Stimulated activated effector memory CD8-positive, alpha-beta T cell treated with anti-CD3 and anti-CD28 coated beads, Interleukin-12 subunit alpha, Interleukin-12 subunit beta, amount 100 ng/mL, for 72 hours (primary cell): ENCODE data around the gene GORASP1.

Source experiments
- ATAC-seq: fragments of 150-1000 bp; cut with Tn5 transposase; 2 replicates; pipeline ENCODE4 v1.10.0; 2021
- DNase-seq, 2 donors: peaks; one replicate each; pipeline ENCODE4 v3.0.0; 2021 to 2022; ENCODE audit warnings: low spot score in 2 of 2
- H3K27ac Mint-ChIP-seq: one replicate; pipeline ENCODE4 v1.8.0; 2022; ENCODE audit warnings: mild to moderate bottlenecking, mixed read lengths
- H3K36me3 Mint-ChIP-seq: one replicate; pipeline ENCODE4 v1.8.0; 2022; ENCODE audit warnings: mild to moderate bottlenecking, mixed read lengths
- H3K4me1 Mint-ChIP-seq: one replicate; pipeline ENCODE4 v1.8.0; 2022; ENCODE audit warnings: mixed read lengths
- H3K4me3 Mint-ChIP-seq: one replicate; pipeline ENCODE4 v1.8.0; 2022; ENCODE audit warnings: mild to moderate bottlenecking, mixed read lengths
- H3K9me3 Mint-ChIP-seq: one replicate; pipeline ENCODE4 v1.8.0; 2022; ENCODE audit warnings: mixed read lengths

The GORASP1 gene

DNA sequence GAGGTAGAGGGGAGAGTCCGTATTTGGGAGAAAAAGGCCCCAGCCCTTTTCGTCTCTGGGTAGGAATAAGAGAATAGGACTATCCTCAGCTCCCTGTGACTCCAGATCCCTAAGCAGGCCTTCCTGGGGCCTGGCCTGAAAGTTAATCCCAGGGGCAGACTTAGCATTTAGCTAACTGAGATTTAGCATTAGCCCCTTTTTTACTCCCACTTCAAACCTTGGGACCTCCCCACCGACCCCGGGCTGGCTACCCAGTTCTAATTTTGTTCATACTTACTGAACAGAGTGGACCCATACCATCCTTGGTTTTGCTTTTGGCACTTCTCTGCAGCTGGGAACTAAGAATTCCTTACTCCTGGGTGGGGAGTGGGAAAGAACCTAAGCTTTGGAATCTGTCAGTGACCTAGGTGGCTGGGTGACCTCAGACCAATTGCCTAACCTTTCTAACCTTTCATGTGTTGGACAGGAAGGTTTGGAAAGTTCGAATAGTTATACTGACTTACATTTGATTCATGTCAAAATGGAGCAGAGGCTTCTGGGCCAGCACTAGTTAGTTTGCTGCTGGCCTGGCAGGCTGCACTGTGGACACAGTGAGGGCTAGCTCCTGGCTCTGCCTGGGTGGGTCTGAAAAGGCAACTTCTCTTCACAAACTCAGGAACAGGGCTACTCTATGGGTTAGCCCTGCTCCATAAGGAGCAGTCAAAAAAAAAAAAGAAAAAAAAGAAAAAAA is 11.7 kb upstream of the GORASP1 start:
- ATAC-seq, result no peak
- H3K36me3 Mint-ChIP-seq, result no peaks in the 10 kb centered on the region
- H3K4me3 Mint-ChIP-seq, result no peak overlapping the region
- no peaks in the 10 kb centered on the region for H3K4me1 Mint-ChIP-seq
- DNase-seq, result no peak
- H3K9me3 Mint-ChIP-seq, result no peaks in the 10 kb centered on the region
- no peak overlapping the region for H3K27ac Mint-ChIP-seq

- DNase-seq (no peak), ATAC-seq (no peak)
- Mint-ChIP-seq H3K4me1 (no peaks in the 10 kb centered on the region), H3K27ac (no peak overlapping the region), H3K36me3 (no peaks in the 10 kb centered on the region), H3K4me3 (no peak overlapping the region), H3K9me3 (no peaks in the 10 kb centered on the region)
Measured at GRCh38 chr3:39118079-39118478, 10.7 kb upstream of the GORASP1 start.

- H3K4me1 Mint-ChIP-seq, result no peaks in the 10 kb centered on the region
- no peaks in the 10 kb centered on the region for H3K9me3 Mint-ChIP-seq
- H3K27ac Mint-ChIP-seq, result no peak overlapping the region
- no peak overlapping the region for H3K4me3 Mint-ChIP-seq
- H3K36me3 Mint-ChIP-seq, result no peaks in the 10 kb centered on the region
- ATAC-seq (no peak), DNase-seq (no peak)
Measured at GRCh38 chr3:39115870-39116269, 8.4 kb upstream of the GORASP1 start.

GRCh38 chr3:39114456-39114855 is 7.0 kb upstream of the GORASP1 start:
- Mint-ChIP-seq H3K4me1 (peaks cover 1% of the 10 kb centered on the region), H3K36me3 (no peaks in the 10 kb centered on the region), H3K9me3 (no peaks in the 10 kb centered on the region), H3K27ac (peak overlapping the region; percentile 6), H3K4me3 (no peak overlapping the region)
- ATAC-seq (no peak), DNase-seq (no peak)

DNA sequence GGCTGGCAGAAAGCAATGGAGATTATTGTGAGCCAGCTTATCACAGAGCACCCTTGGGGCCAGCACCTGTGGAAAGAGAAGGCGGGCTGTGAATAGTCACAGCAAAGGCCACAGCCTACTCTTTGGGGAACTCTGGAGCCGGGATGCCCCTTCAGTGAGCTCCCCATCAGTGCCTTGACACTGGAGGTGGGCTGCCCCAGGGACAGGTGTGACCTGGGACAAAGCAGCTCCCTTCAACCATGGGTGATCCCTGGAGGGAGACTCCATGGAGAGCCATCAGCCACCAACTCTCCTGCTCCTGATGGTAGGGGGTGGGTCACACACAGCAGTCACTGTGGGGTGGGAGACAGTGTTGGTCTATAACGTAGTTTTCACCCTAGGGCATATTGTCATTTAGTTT is 5.9 kb upstream of the GORASP1 start:
- Mint-ChIP-seq H3K4me3 (no peak overlapping the region), H3K4me1 (peaks cover 13% of the 10 kb centered on the region), H3K9me3 (no peaks in the 10 kb centered on the region), H3K36me3 (no peaks in the 10 kb centered on the region), H3K27ac (no peak overlapping the region)
- ATAC-seq, result no peak
- DNase-seq, result no peak

DNA sequence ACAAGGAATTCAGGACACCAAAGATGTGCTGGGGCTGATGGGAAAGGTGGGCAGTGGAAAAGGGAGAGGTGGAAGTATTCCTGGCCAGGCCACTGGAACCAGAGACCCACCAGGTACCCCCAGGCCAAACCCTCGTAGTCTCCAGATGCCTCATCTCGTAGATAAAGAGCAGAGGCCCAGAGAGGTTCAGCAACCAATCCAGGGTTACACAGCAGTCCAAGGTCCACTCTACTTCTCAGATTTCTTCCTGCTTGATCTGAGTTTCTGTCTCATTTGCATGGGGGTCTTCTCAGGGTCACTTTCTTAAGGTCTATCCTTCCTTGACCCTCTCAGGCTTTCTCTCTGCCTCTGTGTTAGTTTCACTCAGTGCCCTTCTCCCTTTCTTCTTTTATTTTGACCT is 5.1 kb upstream of the GORASP1 start:
- Mint-ChIP-seq H3K27ac (no peak overlapping the region), H3K9me3 (no peaks in the 10 kb centered on the region), H3K36me3 (no peaks in the 10 kb centered on the region), H3K4me3 (no peak overlapping the region), H3K4me1 (peaks cover 20% of the 10 kb centered on the region)
- ATAC-seq (no peak), DNase-seq (no peak)

DNA sequence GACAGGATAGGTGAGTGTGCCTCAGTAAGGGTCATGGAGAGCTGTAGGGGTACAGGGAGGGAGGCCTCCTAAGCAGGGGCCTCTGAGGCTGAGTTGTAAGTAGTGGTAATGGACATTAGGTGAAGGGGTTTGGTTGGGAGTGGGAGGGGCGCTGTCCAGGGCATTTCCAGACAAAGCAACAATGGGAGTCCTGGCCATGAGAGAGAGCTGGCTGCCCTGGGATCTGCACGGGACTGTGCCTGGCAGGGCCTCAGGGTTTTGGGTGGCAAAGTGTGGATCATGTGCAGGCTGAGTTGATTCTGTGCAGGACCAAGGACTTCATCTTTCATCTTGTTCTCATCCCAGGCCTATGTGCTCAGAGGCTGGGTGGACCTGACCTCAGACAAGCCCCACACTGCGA is 4.7 kb upstream of the GORASP1 start:
- Mint-ChIP-seq H3K36me3 (no peaks in the 10 kb centered on the region), H3K4me1 (peaks cover 20% of the 10 kb centered on the region), H3K9me3 (no peaks in the 10 kb centered on the region), H3K27ac (no peak overlapping the region), H3K4me3 (no peak overlapping the region)
- ATAC-seq (no peak), DNase-seq (no peak)

DNA sequence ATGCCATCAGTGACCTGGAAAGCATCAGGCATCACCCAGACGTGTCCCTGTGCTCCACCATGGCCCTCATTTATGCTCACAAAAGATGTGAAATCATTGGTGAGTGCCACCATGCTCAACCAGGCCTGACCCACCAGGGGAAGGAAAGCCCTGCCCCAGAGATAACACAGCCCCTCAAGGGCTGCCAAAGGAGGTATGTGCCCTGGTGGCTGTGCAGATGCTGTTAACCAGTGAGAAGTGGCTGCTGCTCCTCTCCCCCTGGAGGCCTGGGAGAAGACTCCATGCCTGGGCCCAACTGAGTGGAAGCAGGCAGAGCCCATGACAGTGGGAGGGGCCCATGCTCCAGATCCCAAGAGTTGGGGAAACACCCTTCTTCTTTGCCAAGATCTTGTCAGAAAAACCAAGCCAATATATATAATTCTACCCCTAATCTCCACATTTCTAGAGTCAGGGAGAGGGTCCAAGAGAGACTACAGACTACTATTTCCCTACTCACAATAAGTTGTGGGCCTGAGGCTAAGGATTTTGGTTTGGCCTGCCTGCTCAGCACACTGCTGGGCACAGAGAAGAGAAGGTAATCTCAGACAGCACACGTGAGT is 2.7 kb upstream of the GORASP1 start:
- no peak overlapping the region for H3K27ac Mint-ChIP-seq
- DNase-seq (no peak), ATAC-seq (no peak)
- H3K4me1 Mint-ChIP-seq, result peaks cover 38% of the 10 kb centered on the region
- no peaks in the 10 kb centered on the region for H3K36me3 Mint-ChIP-seq
- no peaks in the 10 kb centered on the region for H3K9me3 Mint-ChIP-seq
- no peak overlapping the region for H3K4me3 Mint-ChIP-seq

- DNase-seq (no peak), ATAC-seq (no peak)
- no peaks in the 10 kb centered on the region for H3K36me3 Mint-ChIP-seq
- no peaks in the 10 kb centered on the region for H3K9me3 Mint-ChIP-seq
- H3K4me3 Mint-ChIP-seq, result no peak overlapping the region
- H3K4me1 Mint-ChIP-seq, result peaks cover 44% of the 10 kb centered on the region
- H3K27ac Mint-ChIP-seq, result peak overlapping the region; percentile 24
Measured at GRCh38 chr3:39109086-39109485, 1.7 kb upstream of the GORASP1 start.

DNA sequence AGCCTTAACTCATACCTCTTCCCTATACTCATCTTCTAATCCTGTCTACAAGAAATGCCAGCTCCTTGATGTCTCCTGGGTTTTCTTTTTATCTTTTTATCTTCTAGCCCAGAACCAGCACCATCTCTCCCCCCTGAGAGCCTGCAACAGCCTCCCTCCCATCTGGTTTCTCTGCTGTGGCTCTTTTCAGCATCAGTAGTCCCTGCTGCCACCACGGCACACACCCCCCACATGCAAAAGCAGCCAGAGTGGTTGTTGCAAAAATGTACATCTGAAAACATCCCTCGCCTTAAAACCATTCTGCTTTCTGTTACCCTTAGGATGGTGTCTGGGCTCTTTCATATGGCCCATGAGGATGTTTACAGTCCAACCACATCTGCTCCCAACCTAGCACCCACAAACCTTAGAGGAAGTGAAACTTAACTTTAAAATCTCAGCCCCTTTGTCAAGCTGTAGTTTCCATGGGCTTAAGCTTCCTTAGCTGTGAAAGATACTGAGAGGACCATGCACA is 828 bp upstream of the GORASP1 start:
- H3K36me3 Mint-ChIP-seq, result no peaks in the 10 kb centered on the region
- peak overlapping the region; percentile 80 for H3K27ac Mint-ChIP-seq
- H3K4me3 Mint-ChIP-seq, result peak overlapping the region; percentile 84
- H3K4me1 Mint-ChIP-seq, result peaks cover 51% of the 10 kb centered on the region
- ATAC-seq (peak; percentile 54), DNase-seq (no peak)
- no peaks in the 10 kb centered on the region for H3K9me3 Mint-ChIP-seq

DNA sequence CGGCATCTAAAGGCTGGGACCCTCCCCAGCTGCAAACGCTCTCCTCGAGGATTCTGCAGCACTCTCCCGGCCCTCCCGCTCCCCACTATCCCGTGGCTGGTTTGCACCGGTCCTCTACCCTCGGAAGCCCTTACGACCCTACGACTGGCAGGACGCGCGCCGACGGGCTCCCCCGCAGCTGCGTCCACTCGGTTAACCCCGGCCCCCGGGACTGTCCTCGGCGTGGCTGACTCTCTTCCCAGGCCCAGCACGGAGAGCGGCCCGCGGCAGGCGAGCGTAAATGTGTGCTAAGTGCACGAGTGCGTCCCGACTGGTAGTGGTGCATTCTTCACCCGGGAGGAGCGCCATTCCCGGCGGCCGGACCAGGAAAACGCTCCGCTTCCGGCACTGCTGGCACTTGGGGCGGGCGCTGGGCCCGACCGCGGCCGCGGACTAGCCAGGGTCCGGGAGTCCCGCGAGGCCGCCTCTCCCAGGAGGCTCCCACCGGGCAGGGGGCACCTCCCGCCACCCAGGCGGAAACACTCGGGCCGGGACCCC is 508 bp downstream of the GORASP1 start:
- Mint-ChIP-seq H3K4me1 (peaks cover 64% of the 10 kb centered on the region), H3K4me3 (peak overlapping the region; percentile 84), H3K9me3 (no peaks in the 10 kb centered on the region), H3K36me3 (no peaks in the 10 kb centered on the region), H3K27ac (peak overlapping the region; percentile 29)
- no peak for DNase-seq
- peak; percentile 27 for ATAC-seq

DNA sequence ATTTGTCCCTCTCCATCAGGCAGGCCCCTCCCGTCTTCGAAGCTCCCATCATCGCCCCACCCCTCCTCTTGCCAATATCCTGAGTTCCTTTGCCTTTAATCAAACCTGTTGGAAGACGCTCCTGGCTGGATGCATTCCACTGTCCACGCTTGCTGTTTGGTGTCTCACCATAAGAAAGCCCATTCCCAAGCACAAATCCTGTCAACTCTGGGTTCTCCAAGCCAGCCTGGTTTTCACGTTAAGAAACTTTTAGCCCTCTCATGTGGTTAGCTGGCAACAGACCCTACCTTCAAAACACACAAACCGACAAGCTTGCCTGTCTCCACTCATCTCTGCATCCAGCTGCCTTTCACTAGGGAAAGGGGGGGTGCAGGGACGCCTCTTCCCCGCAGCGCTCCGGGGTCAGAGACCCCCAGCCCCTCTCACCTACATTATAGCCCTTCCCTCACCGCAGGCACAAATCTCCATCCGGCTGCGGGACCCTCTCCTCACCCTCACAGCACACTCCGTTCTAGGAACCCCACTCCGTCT is 1.1 kb downstream of the GORASP1 start:
- Mint-ChIP-seq H3K4me1 (peaks cover 67% of the 10 kb centered on the region), H3K36me3 (no peaks in the 10 kb centered on the region), H3K27ac (peak overlapping the region; percentile 29), H3K9me3 (no peaks in the 10 kb centered on the region), H3K4me3 (peak overlapping the region; percentile 84)
- ATAC-seq, result no peak
- no peak for DNase-seq

- no peaks in the 10 kb centered on the region for H3K36me3 Mint-ChIP-seq
- ATAC-seq (no peak), DNase-seq (no peak)
- H3K9me3 Mint-ChIP-seq, result no peaks in the 10 kb centered on the region
- peaks cover 72% of the 10 kb centered on the region for H3K4me1 Mint-ChIP-seq
- peak overlapping the region; percentile 84 for H3K4me3 Mint-ChIP-seq
- no peak overlapping the region for H3K27ac Mint-ChIP-seq
Measured at GRCh38 chr3:39105687-39106063, 1.8 kb downstream of the GORASP1 start.

- peaks cover 72% of the 10 kb centered on the region for H3K4me1 Mint-ChIP-seq
- H3K9me3 Mint-ChIP-seq, result no peaks in the 10 kb centered on the region
- no peak overlapping the region for H3K4me3 Mint-ChIP-seq
- DNase-seq (no peak), ATAC-seq (no peak)
- no peaks in the 10 kb centered on the region for H3K36me3 Mint-ChIP-seq
- peak overlapping the region; percentile 63 for H3K27ac Mint-ChIP-seq
Measured at GRCh38 chr3:39104961-39105686, 2.3 kb downstream of the GORASP1 start.

DNA sequence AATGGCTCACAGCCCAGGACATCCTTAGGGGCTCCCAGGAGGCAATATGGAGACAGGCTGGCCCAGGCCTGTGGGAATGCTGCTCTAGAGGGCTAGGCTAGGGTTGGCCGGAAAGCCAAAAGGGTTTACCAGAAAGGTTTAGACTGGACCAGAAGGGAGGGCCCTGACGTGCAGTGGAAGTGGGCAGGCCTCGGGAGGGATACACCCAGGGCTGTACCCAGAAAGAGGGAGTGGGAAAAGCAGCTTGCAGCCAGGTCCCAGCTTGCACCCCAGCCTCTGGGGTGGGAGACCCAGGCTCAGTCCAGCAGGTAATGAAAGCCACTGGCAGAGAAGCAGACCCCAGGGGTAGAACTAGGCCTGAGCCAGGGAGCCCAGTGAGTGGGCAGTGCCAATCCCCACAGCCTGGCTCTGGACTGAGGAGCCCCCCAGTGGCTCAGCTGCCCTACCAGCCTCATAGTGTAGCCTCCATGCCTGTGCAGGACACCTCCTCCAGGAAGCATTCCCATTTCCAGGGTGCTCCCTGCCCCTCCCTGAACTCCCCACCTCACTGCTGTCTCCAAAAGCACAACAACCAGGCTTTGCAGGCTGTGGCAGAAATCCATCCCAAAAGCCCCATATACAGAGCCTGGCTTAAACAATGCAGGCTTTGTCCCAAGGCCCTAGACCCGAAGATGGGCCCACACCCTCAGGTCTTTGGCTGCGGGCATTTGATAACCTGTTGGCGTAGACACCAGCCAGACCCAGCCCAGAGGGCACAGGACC is 3.5 kb downstream of the GORASP1 start:
- peak in 1 of 2 donors; percentile 47 for DNase-seq
- Mint-ChIP-seq H3K9me3 (no peaks in the 10 kb centered on the region), H3K36me3 (no peaks in the 10 kb centered on the region), H3K4me3 (no peak overlapping the region), H3K27ac (peak overlapping the region; percentile 60), H3K4me1 (peaks cover 66% of the 10 kb centered on the region)
- ATAC-seq, result no peak
